NCI-H146 treated with DMSO at 0.1 percent for 48 hours (cell line): ENCODE measurements around the gene ERMP1.
"Not testable (repeated sequence)": the region's sequence is repeated elsewhere in the genome, so short reads cannot be mapped to it uniquely, and the experiment has no call there.

Experiments
- DNase-seq: peaks from one replicate; lab custom pipeline; 2025; ENCODE audit not compliant: unreplicated experiment; lab: John Stamatoyannopoulos, UW

The ERMP1 gene

DNA sequence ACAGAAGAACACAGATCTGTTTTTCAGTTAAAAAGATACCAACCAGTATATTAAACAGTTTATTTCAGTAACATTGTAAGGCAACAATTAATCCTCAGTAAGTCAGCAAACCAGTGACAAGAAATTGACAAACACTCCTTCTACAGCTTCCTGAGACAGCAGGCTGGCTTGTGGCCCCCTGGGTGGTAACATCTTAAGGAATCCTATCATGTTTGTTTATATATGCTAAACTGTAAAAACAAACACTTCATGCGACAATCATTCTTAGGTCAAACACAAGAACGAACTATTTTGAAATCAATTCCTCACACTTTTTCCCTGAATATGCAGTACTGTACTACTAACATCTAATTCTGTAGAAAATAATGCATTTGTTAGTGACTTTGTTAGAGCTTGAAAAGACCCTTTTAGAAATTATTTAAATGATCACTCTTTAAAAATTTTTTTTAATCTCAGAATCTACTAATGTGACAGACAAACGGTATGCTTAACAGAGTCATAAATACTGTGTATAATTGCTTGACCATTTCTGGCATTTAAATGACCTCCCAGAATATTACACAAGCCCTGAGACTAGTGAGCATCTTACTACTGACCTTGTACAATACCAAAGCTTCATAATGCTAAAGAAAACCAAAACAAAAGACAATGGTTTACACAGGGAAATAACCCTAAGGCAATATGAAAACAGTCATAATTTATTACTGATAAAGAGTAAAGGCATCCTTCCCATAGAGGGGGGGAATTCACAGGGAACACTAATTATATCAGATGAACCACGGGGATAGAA is 48.2 kb downstream of the ERMP1 start:
- DNase-seq, result no peak

GRCh38 chr9:5783982-5784381 is 48.9 kb downstream of the ERMP1 start:
- no peak for DNase-seq

DNA sequence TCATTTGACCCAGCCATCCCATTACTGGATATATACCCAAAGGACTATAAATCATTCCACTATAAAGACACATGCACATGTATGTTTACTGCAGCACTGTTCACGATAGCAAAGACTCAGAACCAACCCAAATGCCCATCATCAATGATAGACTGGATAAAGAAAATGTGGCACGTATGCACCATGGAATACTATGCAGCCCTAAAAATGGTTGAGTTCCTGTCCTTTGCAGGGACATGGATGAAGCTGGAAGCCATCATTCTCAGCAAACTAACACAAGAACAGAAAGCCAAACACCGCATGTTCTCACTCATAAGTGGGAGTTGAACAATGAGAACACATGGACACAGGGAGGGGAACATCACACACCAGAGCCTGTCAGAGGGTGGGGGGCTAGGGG is 49.5 kb downstream of the ERMP1 start:
- not testable (repeated sequence) for DNase-seq

DNA sequence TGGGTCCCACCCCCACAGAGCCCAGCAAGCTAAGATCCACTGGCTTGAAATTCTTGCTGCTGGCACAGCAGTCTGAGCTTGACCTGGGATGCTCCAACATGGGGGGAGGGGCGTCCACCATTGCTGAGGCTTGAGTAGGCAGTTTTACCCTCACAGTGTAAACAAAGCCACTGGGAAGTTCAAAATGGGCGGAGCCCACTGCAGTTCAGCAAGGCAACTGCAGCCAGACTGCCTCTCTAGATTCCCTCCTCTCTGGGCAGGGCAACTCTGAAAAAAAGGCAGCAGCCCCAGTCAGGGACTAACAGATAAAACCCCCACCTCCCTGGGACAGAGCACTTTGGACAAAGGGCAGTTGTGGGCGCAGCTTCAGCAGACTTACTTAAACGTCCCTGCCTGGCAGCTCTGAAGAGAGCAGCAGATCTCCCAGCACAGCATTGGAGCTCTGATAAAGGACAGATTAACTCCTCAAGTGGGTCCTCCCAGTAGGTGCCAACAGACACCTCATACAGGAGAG is 53.2 kb downstream of the ERMP1 start:
- not testable (repeated sequence) for DNase-seq

GRCh38 chr9:5778805-5779204 is 54.1 kb downstream of the ERMP1 start:
- DNase-seq, result no peak

DNA sequence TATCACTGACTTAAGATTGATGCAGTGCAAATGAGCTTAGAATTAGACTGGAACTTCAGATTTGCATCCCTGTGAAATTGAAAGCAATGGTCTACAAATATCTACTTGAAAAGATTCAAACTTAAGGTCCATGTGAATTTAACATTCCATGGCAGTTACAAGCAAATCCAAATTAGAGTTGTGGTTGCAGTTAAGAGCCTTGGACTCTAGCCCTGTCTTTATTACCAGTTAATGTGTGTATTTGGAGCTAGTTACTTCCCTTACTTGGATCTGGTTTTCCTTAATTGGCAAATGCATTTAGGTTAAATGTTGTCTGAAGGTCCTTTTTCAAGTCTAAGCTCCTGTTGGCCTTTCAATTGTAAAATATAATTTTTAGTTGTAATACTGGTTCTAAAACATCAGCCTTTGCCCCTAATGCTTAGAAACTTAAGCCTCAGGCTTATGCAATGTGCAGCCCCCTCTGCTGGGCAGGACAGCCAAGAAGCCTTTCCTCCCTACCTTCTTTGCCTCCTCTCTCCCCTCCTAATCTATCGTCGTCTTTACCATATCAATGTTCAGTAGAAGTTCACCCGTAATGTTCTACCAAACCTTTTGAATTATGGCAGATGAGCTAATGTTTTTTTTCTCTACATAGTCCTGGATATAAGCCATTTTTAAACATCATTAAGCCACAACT is 59.5 kb downstream of the ERMP1 start:
- no peak for DNase-seq

DNA sequence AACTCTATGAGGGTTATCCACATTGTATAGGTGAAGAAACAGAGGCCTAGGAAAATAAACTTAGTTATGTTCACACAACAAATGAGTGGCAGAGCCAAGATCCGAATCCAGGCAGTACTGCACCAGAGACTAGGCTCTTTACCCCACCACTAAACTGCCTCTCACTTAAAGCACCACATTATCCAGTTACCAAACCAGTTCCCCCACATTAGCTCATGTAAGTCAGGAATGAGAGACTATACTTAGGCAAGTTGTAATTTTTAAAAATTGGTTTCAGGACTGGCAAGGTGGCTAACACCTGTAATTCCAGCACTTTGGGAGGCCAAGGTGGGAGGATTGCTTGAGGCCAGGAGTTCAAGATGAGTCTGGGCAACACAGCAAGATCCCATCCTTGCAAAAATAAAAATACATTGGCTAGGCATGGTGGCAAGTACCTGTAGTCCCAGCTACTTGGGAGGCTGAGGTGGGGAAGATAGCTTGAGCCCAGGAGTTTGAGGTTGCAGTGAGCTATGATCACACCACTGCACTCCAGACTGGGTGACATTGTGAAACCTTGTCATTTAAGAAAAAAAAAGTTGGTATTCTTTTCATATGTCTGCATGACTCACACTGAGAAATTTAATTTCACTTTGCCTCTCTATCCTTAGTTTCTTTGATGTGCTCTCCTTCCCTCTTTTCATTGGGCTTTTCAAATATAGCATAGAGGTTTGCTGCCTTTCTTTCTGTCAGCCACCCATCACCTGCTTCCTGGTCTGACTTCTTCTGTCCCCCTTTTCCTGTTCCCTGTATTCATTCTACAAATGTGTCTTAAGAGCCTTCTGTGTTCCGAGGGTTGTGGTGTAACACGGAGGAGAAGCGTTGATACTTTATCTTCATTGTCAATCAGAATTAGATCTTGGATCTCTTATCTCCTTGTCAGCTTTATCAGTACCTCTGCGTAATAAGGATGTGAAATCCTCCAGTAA is 64.7 kb downstream of the ERMP1 start:
- DNase-seq, result no peak

GRCh38 chr9:5764130-5764868 is 68.6 kb downstream of the ERMP1 start:
- DNase-seq, result no peak

- no peak for DNase-seq
Measured at GRCh38 chr9:5762421-5762820, 70.5 kb downstream of the ERMP1 start.

DNA sequence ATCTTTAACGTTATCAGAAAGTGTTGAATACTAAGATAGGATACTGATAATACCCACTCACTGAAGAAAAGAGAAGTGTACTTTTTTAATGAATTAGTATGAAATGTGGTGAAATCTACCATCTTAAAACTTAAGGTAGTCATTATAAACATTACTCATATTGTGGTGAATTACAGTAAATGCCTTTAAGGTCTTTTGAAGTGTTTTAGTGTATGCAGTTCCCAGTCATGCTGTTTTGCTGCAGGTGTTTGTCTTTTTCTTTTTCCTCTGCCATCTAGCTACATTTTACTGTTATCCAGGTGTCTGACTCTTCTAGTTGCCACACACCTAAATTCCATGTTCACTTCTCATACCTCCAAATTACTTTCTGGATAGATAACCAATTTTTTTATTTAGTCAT is 72.6 kb downstream of the ERMP1 start:
- DNase-seq, result no peak

DNA sequence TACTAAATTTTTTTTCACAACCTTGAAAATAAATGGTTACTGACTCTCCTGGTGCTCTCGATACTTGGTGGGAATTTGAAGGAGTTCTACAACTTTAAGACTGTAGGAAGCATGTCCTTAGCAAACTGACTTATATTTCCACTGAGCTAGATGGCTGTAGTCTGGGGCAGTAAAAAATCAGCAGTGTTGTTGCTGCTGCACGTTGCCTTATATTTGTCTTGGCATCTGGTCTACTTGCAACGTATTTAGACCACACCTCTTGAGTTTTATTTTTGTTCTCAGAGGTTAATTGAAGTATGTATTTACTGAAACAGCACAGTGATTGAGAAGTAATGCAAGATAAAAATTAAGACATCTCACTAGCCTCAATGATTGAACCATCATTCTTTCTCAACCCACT is 76.3 kb downstream of the ERMP1 start:
- DNase-seq, result no peak

GRCh38 chr9:5750569-5750968 is 82.3 kb downstream of the ERMP1 start:
- no peak for DNase-seq

DNA sequence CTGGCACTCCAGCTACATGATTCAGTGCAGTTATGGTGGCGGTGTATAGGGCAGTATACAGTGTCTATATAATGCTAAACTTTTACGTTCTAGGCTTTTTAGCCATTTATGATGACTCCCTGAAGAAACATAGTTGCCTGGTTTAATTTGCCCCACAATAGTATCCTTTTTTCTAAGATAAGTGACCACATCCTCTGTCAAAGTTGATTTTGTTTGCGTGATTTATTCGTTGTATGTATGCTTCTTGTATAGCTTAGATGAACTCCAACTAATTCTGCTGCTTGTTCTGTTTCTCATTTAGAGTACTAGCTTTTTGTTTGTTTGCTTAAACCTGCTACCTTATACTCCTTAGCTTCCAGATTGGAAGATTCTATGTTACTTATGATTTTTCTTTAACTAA is 83.6 kb downstream of the ERMP1 start:
- DNase-seq, result no peak

DNA sequence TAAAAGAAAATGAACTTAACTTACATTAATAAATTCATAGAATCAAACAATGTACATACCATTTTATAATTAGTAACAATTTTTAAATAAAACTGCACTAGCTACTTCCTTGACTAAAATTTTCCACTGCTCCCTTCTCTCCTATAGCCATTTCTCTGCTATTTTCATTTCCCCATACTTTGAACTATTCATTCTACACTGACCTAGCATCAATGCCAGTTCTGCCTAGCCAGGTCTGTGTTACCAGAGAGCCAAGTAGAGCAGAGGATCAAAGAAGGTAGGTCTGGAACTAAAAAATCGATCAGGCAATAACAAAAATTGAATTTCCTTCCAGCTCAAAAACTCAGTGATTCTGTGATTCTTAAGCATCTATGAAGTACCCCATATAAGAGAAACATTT is 84.5 kb downstream of the ERMP1 start:
- no peak for DNase-seq

DNA sequence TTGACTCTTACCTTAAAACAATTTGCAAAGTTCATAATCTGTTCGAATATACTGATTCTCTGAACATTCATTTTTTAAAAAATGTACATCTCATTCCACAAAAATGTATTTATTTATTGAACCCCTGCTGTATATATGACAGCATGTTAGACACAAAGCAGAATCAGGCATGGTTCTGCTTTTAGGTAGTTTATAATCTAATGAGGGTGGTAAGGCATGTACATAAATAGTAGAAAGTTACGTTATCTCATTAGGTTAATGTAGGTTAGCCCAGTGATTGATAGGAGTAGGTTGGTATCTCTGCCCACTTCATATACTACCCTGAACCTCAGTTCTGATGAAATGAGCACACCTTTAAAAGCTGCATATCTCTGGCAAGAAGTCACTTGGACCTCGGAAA is 89.8 kb downstream of the ERMP1 start:
- DNase-seq, result no peak

DNA sequence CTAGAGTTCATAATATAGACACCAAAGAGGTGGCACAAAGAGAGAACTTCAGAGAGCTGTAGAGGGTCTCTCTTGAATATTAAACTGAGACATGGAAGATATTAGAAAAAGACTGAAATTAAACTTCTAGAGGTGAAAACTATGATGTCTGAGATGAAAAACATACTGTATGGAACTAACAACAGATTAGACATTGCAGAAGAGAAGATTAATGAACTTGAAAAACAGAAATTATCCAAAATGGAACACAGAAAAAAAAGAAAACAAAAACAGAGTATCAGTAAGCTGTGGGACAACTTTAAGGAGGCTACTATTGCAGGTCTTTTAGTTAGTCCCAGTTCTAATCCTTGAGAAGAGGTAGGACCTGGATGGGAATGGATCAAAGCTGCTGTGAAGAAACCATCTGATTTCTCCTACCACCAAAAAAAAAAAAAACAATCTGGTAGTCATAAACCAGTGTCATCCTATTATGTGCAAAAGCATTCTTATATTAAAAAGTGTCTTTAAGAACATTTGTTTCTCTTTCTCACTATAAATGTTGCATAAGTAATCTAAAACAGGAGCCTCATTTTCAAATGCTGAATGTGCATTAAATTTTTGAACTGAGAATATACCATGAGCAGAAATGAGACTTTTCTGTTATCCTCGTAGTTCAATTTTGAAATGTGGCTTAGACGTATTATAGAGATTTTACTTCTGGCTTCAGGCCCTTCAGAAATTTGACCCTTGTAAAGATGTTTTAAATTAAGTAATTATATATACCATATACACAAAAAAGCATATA is 96.2 kb downstream of the ERMP1 start:
- DNase-seq, result no peak

- no peak for DNase-seq
Measured at GRCh38 chr9:5735072-5735471, 97.8 kb downstream of the ERMP1 start.
